H1 (cell line): Measurements from ENCODE around the gene MED16. TPM values are rescaled to one million over a fixed set of nuclear protein-coding genes. Genes with fewer than 3 reads are reported as not detected.
A peak's percentile ranks its signal among the peaks of the same experiment; 100 is the strongest.

Experiments used
- CTCF ChIA-PET: fragments of 300-600 bp; sonication (Branson Sonifier 250); formaldehyde crosslinking; loops from one replicate; lab custom pipeline; 2021; ENCODE audit not compliant: partially characterized antibody; lab: Charles Lee
- POLR2A ChIA-PET: fragments of 300-600 bp; sonication (Branson Sonifier 250); formaldehyde crosslinking; loops from one replicate; lab custom pipeline; 2021; ENCODE audit warnings: inconsistent platforms; ENCODE audit not compliant: partially characterized antibody; lab: Charles Lee
- DNase-seq, 2 experiments: peaks; one replicate each; pipeline versions ENCODE4 v3.0.0 to v3.0.0-alpha.2; 2010 to 2022; ENCODE audit warnings: low spot score in 2 of 2, low read depth in 1 of 2, mixed read lengths in 1 of 2
- FAIRE-seq: peaks from 2 replicates; lab custom pipeline; 2011; peaks lifted over from hg19 to GRCh38; lab: Jason Lieb, UNC
- H2AFZ ChIP-seq: 2 replicates; pipeline ENCODE4 v1.8.1; 2012; ENCODE audit warnings: low read length, inconsistent platforms
- H2AK5ac ChIP-seq: 2 replicates; pipeline ENCODE4 v1.6.1; 2013; ENCODE audit warnings: low read depth, low read length
- H2BK120ac ChIP-seq: replicated peaks from 2 replicates; pipeline ENCODE3; 2013; ENCODE audit warnings: low read depth, low read length, inconsistent platforms
- H2BK12ac ChIP-seq: 2 replicates; pipeline ENCODE4 v1.6.1; 2013; ENCODE audit warnings: low read depth, low read length
- H2BK15ac ChIP-seq: 2 replicates; pipeline ENCODE4 v1.6.1; 2013; ENCODE audit warnings: low read length
- H2BK20ac ChIP-seq: 2 replicates; pipeline ENCODE4 v1.6.1; 2013; ENCODE audit warnings: low read length
- H2BK5ac ChIP-seq: 2 replicates; pipeline ENCODE4 v1.6.1; 2013; ENCODE audit warnings: low read depth, low read length
- H3K14ac ChIP-seq: 2 replicates; pipeline ENCODE4 v1.6.1; 2013; ENCODE audit warnings: inconsistent platforms; ENCODE audit not compliant: insufficient read length
- H3K18ac ChIP-seq: 2 replicates; pipeline ENCODE4 v1.6.1; 2013; ENCODE audit warnings: low read length; ENCODE audit errors: extremely low read depth
- H3K23ac ChIP-seq: 2 replicates; pipeline ENCODE4 v1.6.1; 2013; ENCODE audit warnings: inconsistent platforms; ENCODE audit not compliant: insufficient read length
- H3K23me2 ChIP-seq: 2 replicates; pipeline ENCODE4 v1.6.1; 2013; ENCODE audit warnings: low read depth, low read length
- H3K27ac ChIP-seq: 2 replicates; pipeline ENCODE4 v1.6.1; 2011; ENCODE audit warnings: low read depth, low read length, inconsistent platforms
- H3K27me3 ChIP-seq, 4 experiments: replicated peaks in 1 of 4; 1 replicate in 1 of 4; 2 replicates in 3 of 4; pipeline versions ENCODE4 v1.6.1 to v1.8.1; 2011 to 2013; ENCODE audit warnings: low read length in 3 of 4, mild to moderate bottlenecking in 3 of 4, inconsistent platforms in 2 of 4, mixed read lengths in 2 of 4, moderate library complexity in 1 of 4; ENCODE audit not compliant: control insufficient read depth in 3 of 4, insufficient read depth in 3 of 4; ENCODE audit errors: extremely low read depth in 1 of 4
- H3K36me3 ChIP-seq, 4 experiments: 2 replicates each; pipeline versions ENCODE4 v1.6.1 to v1.8.1; 2011 to 2013; ENCODE audit warnings: mild to moderate bottlenecking in 4 of 4, low read length in 3 of 4, moderate library complexity in 2 of 4, control low read depth in 1 of 4, inconsistent platforms in 1 of 4; ENCODE audit not compliant: insufficient read depth in 4 of 4, control insufficient read depth in 2 of 4
- H3K4ac ChIP-seq: replicated peaks from 2 replicates; pipeline ENCODE3; 2013; ENCODE audit warnings: low read length, low read depth, mixed read lengths, inconsistent platforms; ENCODE audit not compliant: insufficient read length
- H3K4me1 ChIP-seq, 4 experiments: replicated peaks in 1 of 4; 1 replicate in 1 of 4; 2 replicates in 3 of 4; pipeline versions ENCODE4 v1.6.1 to v1.8.1; 2011 to 2013; ENCODE audit warnings: low read length in 3 of 4, inconsistent platforms in 2 of 4, mixed read lengths in 1 of 4; ENCODE audit not compliant: insufficient read depth in 4 of 4, control insufficient read depth in 3 of 4
- H3K4me2 ChIP-seq, 2 experiments: 2 replicates each; pipeline versions ENCODE4 v1.6.1 to v1.8.1; 2011 to 2013; ENCODE audit warnings: low read depth in 2 of 2, low read length in 2 of 2, control low read depth in 1 of 2, inconsistent platforms in 1 of 2, mild to moderate bottlenecking in 1 of 2; ENCODE audit not compliant: insufficient read depth in 1 of 2
- H3K4me3 ChIP-seq, 4 experiments: fragments of 200-600, 300-600 bp in 1 of 4; sonication (generic), shearing (Covaris generic), sonication (Bioruptor Twin) in 1 of 4; 2 replicates each; pipeline versions ENCODE4 v1.5.1 to v1.8.1; 2011 to 2016; ENCODE audit warnings: low read length in 4 of 4, low read depth in 3 of 4, control low read depth in 2 of 4, inconsistent platforms in 2 of 4, mild to moderate bottlenecking in 2 of 4, mixed read lengths in 1 of 4, moderate library complexity in 1 of 4; ENCODE audit not compliant: insufficient read depth in 2 of 4; ENCODE audit errors: extremely low read depth in 1 of 4
- H3K56ac ChIP-seq: replicated peaks from 2 replicates; pipeline ENCODE3; 2013; ENCODE audit warnings: low read depth, mild to moderate bottlenecking, mixed read lengths, low read length, inconsistent platforms; ENCODE audit not compliant: insufficient read length
- H3K79me1 ChIP-seq: 2 replicates; pipeline ENCODE4 v1.6.1; 2013; ENCODE audit warnings: low read depth, low read length, control low read depth
- H3K79me2 ChIP-seq, 2 experiments: 2 replicates each; pipeline versions ENCODE4 v1.6.1 to v1.8.1; 2012 to 2013; ENCODE audit warnings: low read length in 2 of 2, mild to moderate bottlenecking in 2 of 2, inconsistent platforms in 1 of 2; ENCODE audit not compliant: insufficient read depth in 2 of 2, control insufficient read depth in 1 of 2
- H3K9ac ChIP-seq, 4 experiments: replicated peaks in 1 of 4; 1 replicate in 1 of 4; 2 replicates in 3 of 4; pipeline versions ENCODE4 v1.6.1 to v1.8.1; 2011 to 2013; ENCODE audit warnings: low read depth in 3 of 4, low read length in 3 of 4, control low read depth in 2 of 4, mild to moderate bottlenecking in 2 of 4, moderate library complexity in 2 of 4, inconsistent platforms in 1 of 4; ENCODE audit errors: extremely low read depth in 1 of 4
- H3K9me3 ChIP-seq, 2 experiments: 2 replicates each; pipeline versions ENCODE4 v1.6.1 to v1.8.1; 2012 to 2013; ENCODE audit warnings: mild to moderate bottlenecking in 2 of 2, moderate library complexity in 2 of 2, control low read depth in 1 of 2, inconsistent platforms in 1 of 2, low read depth in 1 of 2, low read length in 1 of 2, mixed read lengths in 1 of 2; ENCODE audit not compliant: insufficient read depth in 2 of 2
- H4K20me1 ChIP-seq, 2 experiments: replicated peaks in 1 of 2; 2 replicates each; pipeline versions ENCODE3 to v1.8.1; 2011 to 2013; ENCODE audit warnings: inconsistent platforms in 2 of 2, low read length in 2 of 2, mild to moderate bottlenecking in 1 of 2; ENCODE audit not compliant: insufficient read depth in 2 of 2, control insufficient read depth in 1 of 2
- H4K5ac ChIP-seq: 2 replicates; pipeline ENCODE4 v1.6.1; 2013; ENCODE audit warnings: low read length, low read depth, mixed read lengths, inconsistent platforms; ENCODE audit not compliant: insufficient read length
- H4K8ac ChIP-seq: 2 replicates; pipeline ENCODE4 v1.8.0; 2013; ENCODE audit warnings: mild to moderate bottlenecking, moderate library complexity, low read length, inconsistent platforms; ENCODE audit not compliant: insufficient read depth; ENCODE audit errors: extremely low read depth
- H4K91ac ChIP-seq: replicated peaks from 2 replicates; pipeline ENCODE3; 2013; ENCODE audit warnings: low read length, mixed read lengths, inconsistent platforms; ENCODE audit not compliant: insufficient read length
- GABPA ChIP-seq: IDR thresholded peaks from 2 replicates; pipeline ENCODE4 v1.6.1; 2011; ENCODE audit warnings: mild to moderate bottlenecking, low read length, moderate library complexity, borderline replicate concordance; ENCODE audit not compliant: insufficient read depth
- GTF2F1 ChIP-seq: IDR thresholded peaks from 2 replicates; pipeline ENCODE4 v1.6.1; 2012; ENCODE audit warnings: low read depth, low read length, improper control_type of control experiment, borderline replicate concordance
- NANOG ChIP-seq: IDR thresholded peaks from 2 replicates; pipeline ENCODE4 v1.6.1; 2011; ENCODE audit warnings: low read length, low read depth, mild to moderate bottlenecking, inconsistent platforms; ENCODE audit not compliant: insufficient read depth, poor library complexity, severe bottlenecking
- SIN3A ChIP-seq, 2 experiments: IDR thresholded peaks in 1 of 2; conservative IDR thresholded peaks in 1 of 2; 2 replicates each; pipeline ENCODE4 v1.6.1; 2011 to 2012; ENCODE audit warnings: low read length in 2 of 2, improper control_type of control experiment in 1 of 2, low read depth in 1 of 2, mild to moderate bottlenecking in 1 of 2
- TBP ChIP-seq: IDR thresholded peaks from 2 replicates; pipeline ENCODE4 v1.6.1; 2011; ENCODE audit warnings: low read depth, low read length, improper control_type of control experiment
- WGBS, 2 experiments: shearing (Covaris generic) in 1 of 2; methylation state at CpG; one replicate each; pipeline versions ENCODE4 v1.1.6 to v1.1.7; 2013 to 2015; ENCODE audit warnings: low lambda C conversion rate in 2 of 2, mixed read lengths in 2 of 2, inconsistent platforms in 1 of 2, low coverage in 1 of 2, missing lambda C conversion rate in 1 of 2; ENCODE audit not compliant: insufficient replicate concordance in 2 of 2, insufficient coverage in 1 of 2, insufficient read length in 1 of 2; ENCODE audit errors: extremely low coverage in 1 of 2, missing lambda C conversion rate in 1 of 2; 5-methylcytosine and 5-hydroxymethylcytosine counted together
- polyA plus RNA-seq, 7 experiments: library from polyadenylated mRNA; depleted of rRNA in 3 of 7; stranded (reverse) in 5 of 7; unstranded in 2 of 7; fragments of >200 nt in 5 of 7; fragments of 200-250 nt in 2 of 7; gene quantifications; 1 replicate in 5 of 7; 2 replicates in 1 of 7; 4 replicates in 1 of 7; pipeline versions ENCODE4 v1.2.1 to v1.2.3, GENCODE V29; 2011 to 2013; ENCODE audit warnings: missing spikeins in 2 of 7, mixed read lengths in 2 of 7
- total RNA-seq: library from RNA; stranded (reverse); fragmentation: NEBNext Ultra II Directional; extraction: Animal tissue kit (Norgen Biotek cat#: 25700); gene quantifications from 2 replicates; pipeline ENCODE4 v1.2.1, GENCODE V29; 2021
- TF ChIP-seq, protein P1 (sequence below), 3 experiments: IDR thresholded peaks; 1 replicate in 2 of 3; 2 replicates in 1 of 3; pipeline versions ENCODE4 v1.5.1 to v1.6.1; 2011; ENCODE audit warnings: low read length in 3 of 3, mild to moderate bottlenecking in 3 of 3, inconsistent platforms in 2 of 3, low read depth in 1 of 3, moderate library complexity in 1 of 3; ENCODE audit not compliant: insufficient read depth in 1 of 3; ENCODE audit errors: control extremely low read depth in 1 of 3
- TF ChIP-seq, protein P2 (sequence below): IDR thresholded peaks from 2 replicates; pipeline ENCODE4 v1.6.1; 2012; ENCODE audit warnings: inconsistent platforms

The MED16 gene
- total and polyA plus RNA-seq, 2 of the 8 experiments (the other 6 are each of a cell fraction or from before 2014, with no cell fraction given): 51.0 to 67.2 TPM

DNA sequence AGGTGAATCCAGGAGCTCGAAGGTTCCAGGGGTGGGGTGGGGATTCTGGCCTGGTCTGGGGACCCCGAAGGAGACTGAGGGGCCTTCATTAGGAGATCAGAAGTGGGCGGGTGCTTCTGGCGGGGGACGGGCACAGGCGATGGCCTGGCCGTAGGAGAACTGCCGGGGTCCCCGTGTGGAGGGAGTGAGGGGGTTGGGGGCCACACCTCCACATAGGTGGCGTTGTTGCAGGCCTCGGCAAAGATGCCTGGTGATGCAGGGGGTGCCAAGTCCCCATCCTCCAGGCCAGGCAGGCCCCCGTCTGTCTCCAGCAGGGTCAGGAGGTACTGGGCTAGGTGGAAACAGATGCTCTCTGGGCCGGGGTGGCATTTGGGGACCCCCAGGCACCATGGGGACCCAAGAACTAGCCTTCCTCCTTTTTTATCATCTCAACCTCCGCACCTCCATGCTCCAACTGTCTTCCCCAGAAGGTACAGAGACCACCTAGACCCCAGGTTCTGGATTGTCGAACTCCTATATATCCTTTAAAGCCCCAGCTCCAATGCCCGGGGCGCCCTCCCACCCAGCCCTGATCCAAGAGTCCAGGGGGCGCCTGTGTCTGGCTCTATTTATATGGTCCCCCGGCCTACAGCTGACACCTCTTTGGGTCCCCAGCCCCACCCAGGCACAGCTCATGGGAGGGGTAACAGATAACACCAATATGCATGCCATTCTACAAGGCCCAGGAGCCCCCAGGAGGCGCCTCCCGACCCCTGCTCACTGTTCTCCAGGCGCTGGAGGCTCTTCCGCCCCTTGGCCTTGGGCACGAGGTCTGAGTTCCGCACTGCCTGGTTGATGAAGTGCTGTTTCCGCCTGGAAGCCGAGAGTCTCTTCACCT, 8.5 kb upstream of the MED16 start:
- peaks cover 0 to 13% (median 2%) of the 10 kb centered on the region in 4 experiments; a peak in 2 of 8 replicates for H3K36me3 ChIP-seq
- no peak overlapping the region for H3K56ac ChIP-seq
- 83% methylated on average over 14 of the region's 27 CpGs; no CpG with 5 or more reads in 1 of the 2 experiments for WGBS, 2 experiments
- H3K4ac ChIP-seq: no peak overlapping the region
- no peak overlapping the region for H2BK120ac ChIP-seq
- H2AFZ ChIP-seq: no peak overlapping the region
- H2BK5ac ChIP-seq: no peak overlapping the region; the same call in 1 of the 2 replicates
- no peak overlapping the region; the same call in 1 of the 2 replicates for H3K27ac ChIP-seq
- H4K20me1 ChIP-seq: peaks cover 13 to 28% of the 10 kb centered on the region in 2 experiments
- H4K5ac ChIP-seq: no peak overlapping the region
- H3K14ac ChIP-seq: no peak overlapping the region
- peaks cover 0 to 13% of the 10 kb centered on the region in 2 experiments; a peak in 2 of 4 replicates for H3K79me2 ChIP-seq
- H4K91ac ChIP-seq: no peak overlapping the region
- H3K4me2 ChIP-seq: no peak overlapping the region
- H3K79me1 ChIP-seq: no peaks in the 10 kb centered on the region; the same call in 1 of the 2 replicates
- H3K18ac ChIP-seq: no peak overlapping the region
- H2BK20ac ChIP-seq: no peak overlapping the region
- FAIRE-seq: no peak
- no peak overlapping the region for H2BK12ac ChIP-seq
- no peak for DNase-seq
- no peaks in the 10 kb centered on the region for H3K27me3 ChIP-seq
- no peak overlapping the region for H3K23ac ChIP-seq
- no peaks in the 10 kb centered on the region for H3K9me3 ChIP-seq
- H2AK5ac ChIP-seq: no peak overlapping the region
- no peak overlapping the region for H3K4me3 ChIP-seq
- CTCF ChIA-PET: interaction anchor here (1.1 to 2.2 kb wide), 5 partner anchors 8 to 131 kb away, joined by 3 to 8 read pairs (median 6); partner anchors contain the start of genes MED16 and RNU6-9
- POLR2A ChIA-PET: interaction anchor here (1.2 to 1.4 kb wide), 2 partner anchors 28 to 63 kb away, joined by 3 read pairs; no protein-coding TSS in a partner anchor
- H3K23me2 ChIP-seq: peaks cover 3% of the 10 kb centered on the region; the same call in 1 of the 2 replicates
- H3K9ac ChIP-seq: no peak overlapping the region
- H2BK15ac ChIP-seq: no peak overlapping the region
- H3K4me1 ChIP-seq: peaks cover 0 to 8% (median 4%) of the 10 kb centered on the region in 4 experiments; a peak in 4 of 7 replicates
- H4K8ac ChIP-seq: 0 out of 2 replicates have a peak overlapping the region, but pooled peaks have one; percentile 38
- TF ChIP-seq GABPA (no peak), GTF2F1 (no peak), SIN3A (conservative IDR thresholded peaks at IDR 0.05 in 1 of 2, IDR thresholded peaks at IDR 0.05 in 1 of 2; ENCODE audit: low read depth in 1 of 2, low read length in 2 of 2) (no peak), TBP (no peak), NANOG (no peak)
- TF ChIP-seq, protein P1, sequence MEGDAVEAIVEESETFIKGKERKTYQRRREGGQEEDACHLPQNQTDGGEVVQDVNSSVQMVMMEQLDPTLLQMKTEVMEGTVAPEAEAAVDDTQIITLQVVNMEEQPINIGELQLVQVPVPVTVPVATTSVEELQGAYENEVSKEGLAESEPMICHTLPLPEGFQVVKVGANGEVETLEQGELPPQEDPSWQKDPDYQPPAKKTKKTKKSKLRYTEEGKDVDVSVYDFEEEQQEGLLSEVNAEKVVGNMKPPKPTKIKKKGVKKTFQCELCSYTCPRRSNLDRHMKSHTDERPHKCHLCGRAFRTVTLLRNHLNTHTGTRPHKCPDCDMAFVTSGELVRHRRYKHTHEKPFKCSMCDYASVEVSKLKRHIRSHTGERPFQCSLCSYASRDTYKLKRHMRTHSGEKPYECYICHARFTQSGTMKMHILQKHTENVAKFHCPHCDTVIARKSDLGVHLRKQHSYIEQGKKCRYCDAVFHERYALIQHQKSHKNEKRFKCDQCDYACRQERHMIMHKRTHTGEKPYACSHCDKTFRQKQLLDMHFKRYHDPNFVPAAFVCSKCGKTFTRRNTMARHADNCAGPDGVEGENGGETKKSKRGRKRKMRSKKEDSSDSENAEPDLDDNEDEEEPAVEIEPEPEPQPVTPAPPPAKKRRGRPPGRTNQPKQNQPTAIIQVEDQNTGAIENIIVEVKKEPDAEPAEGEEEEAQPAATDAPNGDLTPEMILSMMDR (IDR thresholded peaks at IDR 0.05; ENCODE audit: control extremely low read depth in 1 of 3, insufficient read depth in 1 of 3, low read depth in 1 of 3, low read length in 3 of 3): no peak
- TF ChIP-seq, protein P2, sequence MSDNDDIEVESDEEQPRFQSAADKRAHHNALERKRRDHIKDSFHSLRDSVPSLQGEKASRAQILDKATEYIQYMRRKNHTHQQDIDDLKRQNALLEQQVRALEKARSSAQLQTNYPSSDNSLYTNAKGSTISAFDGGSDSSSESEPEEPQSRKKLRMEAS: no peak
